HG02840 (cell line): ENCODE data around the gene SHC3.

Experiments
- ATAC-seq: cut with Tn5 transposase; IDR thresholded peaks from one replicate; pipeline ENCODE4 v1.9.1; 2021; ENCODE audit warnings: mild to moderate bottlenecking, moderate library complexity, moderate number of reproducible peaks; ENCODE audit not compliant: unreplicated experiment, low FRiP score

Gene SHC3

DNA sequence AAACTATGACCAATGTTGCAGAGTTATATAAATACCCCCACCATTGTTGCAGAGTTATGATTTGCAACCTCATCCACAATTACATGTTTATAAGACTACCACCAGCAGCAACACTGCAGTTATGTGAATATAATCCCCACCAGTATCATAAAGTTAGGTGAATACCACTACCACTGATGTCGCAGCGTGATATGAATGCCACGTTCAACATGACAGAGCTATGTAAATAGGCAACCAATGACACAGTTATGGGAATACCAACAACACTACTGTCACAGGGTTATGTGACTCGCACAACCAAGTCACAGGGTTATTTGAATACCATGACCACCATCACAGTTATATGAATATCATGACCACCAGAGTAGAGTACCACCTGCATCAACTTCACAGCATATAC, 63.9 kb downstream of the SHC3 start:
- ATAC-seq = no peak

DNA sequence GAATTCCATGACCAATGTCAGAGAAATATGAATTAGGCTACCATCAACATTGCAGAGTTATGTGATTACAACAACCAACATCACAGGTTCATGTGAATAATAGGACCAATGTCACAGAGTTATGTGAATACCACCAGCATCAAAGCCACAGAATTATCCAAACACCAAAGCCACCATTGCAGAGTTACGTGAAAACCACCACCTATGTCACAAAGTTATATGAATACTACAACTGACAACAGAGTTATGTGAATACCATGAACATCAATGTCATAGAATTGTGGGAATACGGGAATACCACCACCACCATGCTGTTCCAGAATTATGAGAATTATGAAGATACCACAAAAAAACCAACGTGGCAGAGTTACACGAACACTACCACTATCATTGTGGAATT, 64.8 kb downstream of the SHC3 start:
- ATAC-seq = no peak

GRCh38 chr9:89112243-89112642, 66.4 kb downstream of the SHC3 start:
- no peak for ATAC-seq

GRCh38 chr9:89109666-89110065, 69.0 kb downstream of the SHC3 start:
- ATAC-seq = no peak

DNA sequence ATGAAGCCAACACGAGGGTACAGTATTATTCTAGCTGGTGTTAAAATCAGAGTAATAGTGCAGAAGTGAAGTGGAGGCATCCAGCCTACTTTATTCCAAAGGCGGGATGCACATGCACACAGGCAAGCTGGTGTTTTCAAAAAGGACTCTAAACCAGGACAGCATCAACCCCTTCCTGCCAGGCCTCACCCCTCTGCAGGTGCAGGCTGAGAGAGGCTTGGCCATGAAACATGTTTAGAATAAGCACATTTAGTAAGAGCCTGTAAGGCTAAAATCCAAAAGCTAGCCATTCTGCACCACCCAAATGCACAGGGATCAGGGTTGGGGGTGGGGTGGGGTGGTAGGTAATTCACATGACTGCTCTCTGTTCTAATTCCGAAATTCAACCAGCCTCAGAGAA, 71.2 kb downstream of the SHC3 start:
- no peak for ATAC-seq

GRCh38 chr9:89106224-89106851, 72.3 kb downstream of the SHC3 start:
- no peak for ATAC-seq

DNA sequence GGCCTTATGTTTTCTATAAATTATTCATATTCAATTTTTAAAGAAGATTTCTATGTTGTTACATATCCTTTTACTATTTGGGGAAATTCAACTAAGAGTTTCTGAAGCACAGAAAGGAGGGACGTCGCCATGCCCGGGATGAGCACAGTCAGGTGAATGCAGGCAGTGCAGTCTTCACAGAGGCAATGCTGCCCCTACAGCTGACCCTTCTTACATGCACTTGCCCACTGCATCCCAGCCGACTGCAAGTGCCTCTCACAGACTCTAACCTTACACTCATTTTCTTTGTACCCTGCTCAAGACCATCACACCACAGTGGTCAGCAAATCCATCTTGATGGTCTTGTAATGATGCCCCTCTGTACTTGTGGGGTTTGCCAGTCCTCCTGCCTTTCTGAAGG, 73.8 kb downstream of the SHC3 start:
- ATAC-seq = no peak

DNA sequence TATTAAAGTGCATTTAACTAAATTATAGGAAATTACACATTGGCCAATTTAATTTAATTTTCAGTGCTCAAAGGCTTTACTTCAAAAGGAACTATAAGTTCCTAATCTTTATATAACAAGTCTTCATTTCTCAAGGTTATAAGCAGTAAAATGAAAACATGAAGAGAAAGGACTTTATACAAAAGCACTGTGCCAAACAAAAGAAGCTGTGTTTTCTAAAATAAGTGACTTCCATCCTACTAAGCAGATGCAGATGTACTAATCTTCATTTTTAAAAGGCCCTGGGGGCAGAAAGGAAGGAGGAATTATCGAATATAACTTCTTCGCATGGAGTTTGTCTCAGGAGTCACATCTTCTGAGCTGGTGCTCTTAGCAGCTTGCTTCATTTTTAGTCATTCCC, 81.4 kb downstream of the SHC3 start:
- ATAC-seq = no peak

DNA sequence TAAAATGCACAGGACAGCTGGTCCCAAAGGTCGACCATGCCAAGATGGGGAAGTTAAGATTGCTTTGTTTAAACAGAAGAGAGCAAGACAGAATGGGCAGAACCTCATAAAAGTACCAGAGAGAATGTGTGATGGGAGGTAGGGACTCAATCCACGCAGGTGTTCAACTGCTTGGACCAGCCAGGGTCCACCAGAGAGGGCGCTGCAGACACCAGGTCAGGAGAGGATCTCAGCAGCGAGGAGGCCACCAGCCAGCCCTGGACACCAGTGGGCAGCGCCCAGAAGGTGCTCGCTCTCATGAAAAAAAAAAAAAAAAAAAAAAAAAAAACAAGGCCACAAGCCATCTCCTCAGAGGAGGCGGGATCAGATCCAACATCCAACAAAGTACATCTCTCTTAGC, 81.8 kb downstream of the SHC3 start:
- ATAC-seq = no peak

DNA sequence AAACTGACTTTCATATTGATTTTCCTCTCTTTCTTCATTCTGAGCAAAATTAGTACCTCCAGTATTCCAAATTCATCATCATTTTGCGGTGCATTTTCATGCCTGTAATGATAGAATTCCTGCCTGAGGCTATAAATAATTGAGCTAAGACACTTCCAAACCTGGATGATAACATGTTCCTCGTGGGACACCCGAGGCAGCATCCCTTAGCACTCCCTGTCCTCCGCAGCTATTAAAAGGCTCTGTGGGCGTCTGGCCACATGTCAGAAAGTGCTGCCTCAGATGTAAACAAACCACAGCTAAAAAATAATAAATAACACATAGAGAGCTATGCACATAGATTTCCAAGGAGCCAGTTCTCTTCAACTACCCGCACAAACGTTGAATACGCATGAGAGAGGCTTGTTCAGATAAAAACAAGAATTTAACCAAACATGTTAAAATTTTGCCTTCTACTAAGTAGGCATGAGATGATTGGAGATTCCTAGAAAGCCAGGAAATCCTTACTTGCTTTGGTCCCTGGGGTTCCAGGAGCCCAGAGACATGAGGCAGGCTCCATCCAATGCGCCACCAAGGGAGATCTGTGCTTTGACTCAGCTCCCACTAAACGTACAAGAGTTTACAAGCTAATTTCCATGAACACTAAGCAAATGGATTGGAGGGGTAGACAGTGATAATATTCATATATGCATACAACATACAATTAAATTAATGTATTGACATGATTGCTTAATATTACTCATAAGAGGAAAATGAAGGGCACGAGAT, 82.7 kb downstream of the SHC3 start:
- no peak for ATAC-seq

DNA sequence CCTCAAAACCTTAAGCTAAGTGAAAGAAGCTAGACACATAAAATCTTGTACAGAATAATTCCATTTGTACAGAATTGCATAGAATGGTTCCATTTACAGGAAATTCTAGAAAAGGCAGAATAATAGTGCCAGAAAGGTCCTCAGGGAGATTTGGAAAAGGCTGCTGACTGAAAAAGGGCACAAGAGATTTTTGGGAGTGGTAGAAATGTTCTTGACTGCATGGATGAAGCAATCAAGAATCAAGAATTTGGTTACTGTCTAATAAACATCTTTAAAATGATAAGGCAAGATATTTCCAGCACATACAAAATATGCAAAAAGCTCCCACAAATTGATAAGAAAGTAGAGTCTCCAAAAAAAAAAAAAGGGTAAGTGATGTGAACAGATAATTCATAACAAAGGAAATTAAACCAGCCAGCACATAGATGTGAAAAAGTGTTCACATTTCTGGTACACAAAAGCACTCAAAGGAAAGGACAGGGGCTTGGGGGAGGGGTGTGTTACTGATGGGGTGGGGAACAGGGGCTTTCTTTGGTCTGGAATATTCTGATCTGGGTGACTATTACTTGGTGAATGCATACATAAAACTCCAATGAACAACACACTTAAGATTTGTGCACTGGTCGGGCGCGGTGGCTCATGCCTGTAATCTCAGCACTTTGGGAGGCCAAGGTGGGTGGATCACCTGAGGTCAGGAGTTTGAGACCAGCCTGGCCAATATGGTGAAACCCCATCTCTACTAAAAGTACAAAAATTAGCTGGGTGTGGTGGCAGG, 85.2 kb downstream of the SHC3 start:
- ATAC-seq = no peak

DNA sequence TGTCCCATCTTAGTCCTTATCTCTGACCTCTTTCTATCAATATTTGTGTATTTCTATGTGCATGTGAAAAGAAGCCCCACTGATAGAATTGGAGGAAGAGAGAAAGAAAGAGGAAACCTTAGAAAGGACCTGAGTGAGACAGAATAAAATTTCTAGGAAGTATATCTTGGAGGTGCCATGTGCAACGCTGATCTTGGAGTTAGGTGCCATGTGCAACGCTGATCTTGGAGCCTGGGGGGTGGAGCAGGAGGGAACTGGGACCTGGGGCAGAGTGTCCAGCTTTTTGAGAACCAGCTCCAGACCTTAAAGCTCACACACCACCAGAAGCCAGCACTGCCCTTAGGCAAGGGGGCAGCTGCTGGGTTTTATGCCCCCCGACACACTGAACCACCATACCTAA, 89.4 kb downstream of the SHC3 start:
- no peak for ATAC-seq

GRCh38 chr9:89083626-89084025, 95.0 kb downstream of the SHC3 start:
- ATAC-seq = no peak

DNA sequence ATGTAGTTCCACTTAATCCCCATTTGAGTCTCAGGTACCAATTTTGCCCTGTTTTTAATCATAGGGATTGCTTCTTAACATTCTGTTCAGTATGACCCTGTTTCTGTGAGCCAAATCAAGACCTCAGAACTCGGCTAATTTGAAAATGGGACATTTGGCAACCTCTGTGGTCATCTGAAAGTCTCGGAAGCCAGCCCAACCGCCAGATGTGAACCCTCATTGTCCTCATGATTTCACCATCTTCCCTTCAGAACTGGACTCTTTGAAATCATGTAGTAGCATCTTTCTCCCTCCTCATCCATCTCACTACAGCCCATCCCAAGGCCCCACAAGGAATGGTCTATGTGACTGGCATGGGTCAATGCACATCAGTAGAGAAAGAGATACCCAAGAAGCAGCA, 98.4 kb downstream of the SHC3 start:
- ATAC-seq = no peak

DNA sequence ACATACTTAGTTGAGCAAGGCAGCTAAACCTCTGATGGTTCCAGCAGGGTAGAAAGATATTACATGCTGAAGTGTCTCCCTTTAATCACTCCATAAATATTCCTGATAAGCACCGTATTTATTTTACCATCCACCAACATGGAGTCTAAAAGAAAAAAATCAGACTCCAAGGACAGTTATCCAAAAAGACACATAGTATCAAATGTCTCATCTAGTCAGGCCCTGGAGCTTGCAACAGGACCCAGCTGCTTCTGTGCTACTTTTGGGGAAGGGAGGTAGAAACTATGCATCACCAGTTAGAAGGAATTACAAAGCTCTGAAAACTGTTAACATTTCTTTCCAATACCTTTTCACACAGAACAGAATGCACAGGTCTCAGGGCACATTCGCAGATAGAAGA, 99.2 kb downstream of the SHC3 start:
- ATAC-seq = no peak

GRCh38 chr9:89078860-89079259, 99.8 kb downstream of the SHC3 start:
- no peak for ATAC-seq

DNA sequence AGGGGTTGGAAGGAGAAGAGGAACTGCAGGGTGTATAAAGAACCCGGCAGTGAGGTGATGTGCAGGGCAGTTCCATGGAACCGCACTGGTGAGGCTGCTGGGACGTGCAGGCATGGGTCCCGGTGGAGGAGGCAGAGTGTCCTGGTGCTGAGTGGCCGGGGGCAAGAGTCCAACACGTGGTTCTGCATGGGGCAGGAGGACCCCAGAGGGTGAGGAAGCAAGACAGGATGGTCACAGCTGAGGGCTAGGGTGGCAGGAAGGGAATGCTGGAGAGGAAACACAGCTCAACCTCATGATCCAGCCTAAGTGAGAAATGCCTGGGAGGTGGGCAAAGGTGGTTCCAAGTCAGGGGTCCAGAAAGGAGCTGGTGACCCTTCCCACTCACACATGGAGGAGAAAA, 100.2 kb downstream of the SHC3 start:
- no peak for ATAC-seq

GRCh38 chr9:89077519-89077918, 101.1 kb downstream of the SHC3 start:
- ATAC-seq = no peak

- no peak for ATAC-seq
These were observed 105.2 kb downstream of the SHC3 start for GRCh38 chr9:89073397-89073796.

DNA sequence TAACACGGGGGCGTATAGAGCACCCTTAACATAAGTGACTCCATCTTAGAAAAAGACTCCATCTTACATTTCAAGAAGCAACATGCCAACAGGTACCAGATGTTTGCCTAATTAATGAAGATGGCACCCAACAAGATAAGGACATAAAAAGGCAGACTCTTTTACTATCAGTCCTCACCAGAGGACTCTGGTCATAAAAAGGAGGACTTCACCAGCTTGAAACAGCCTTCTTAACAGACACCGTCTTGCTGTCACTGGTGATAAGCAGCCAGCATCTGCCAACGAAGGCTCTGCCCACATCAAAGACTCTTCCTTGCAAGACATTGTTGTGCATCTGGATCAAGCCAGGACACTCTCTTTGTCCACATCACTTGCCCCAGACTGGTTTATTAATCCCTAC, 107.0 kb downstream of the SHC3 start:
- no peak for ATAC-seq

DNA sequence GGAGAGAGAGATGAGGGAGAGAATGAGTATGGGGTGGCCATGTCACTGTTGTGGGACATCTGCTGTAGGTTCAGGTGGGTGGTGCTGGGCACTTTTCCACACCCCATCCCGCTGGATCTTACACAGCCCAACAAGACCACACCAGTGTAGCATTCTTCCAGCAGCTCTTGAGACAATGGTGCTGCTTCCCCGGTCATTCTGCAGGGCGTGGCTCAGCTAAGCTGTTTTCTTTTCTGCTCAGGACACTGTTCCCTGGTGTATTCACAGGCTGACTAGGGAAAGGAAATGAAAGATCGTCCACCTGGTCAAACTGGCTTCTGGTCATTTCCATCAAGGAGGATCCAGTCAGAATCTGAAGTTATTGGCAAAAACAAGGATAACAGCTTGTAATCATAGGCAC, 111.8 kb downstream of the SHC3 start:
- ATAC-seq = no peak

DNA sequence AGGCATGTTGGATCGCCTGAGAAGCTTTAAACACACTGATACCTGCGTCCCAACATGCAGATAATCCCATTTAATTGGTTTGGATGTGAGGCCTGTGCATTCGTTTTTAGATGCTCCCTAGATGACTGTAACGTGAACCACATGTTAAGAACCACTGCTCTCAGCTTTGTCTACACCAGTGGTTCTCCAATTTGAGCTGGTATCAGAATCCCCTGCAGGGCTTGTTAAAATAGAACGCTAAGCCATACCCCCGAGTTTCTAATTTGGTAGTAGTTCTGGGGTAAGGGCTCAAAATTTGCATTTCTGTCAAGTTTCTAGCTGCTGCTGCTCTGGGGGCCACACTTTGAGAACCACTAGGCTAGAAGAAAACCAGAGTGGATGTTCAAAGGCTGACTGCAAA, 112.7 kb downstream of the SHC3 start:
- ATAC-seq = no peak
